Raji (cell line): ENCODE results near the gene PSMD8.

Source experiments
- POLR2A ChIP-seq: IDR thresholded peaks from 2 replicates; pipeline ENCODE4 v1.6.1; 2011; ENCODE audit warnings: low read depth, low read length, control low read depth; ENCODE audit not compliant: insufficient read depth

Gene PSMD8

GRCh38 chr19:38374332-38375097 is at the start of gene PSMD8:
PSMD8 (plus strand) TSS chr19:38374571; CDS start chr19:38374602, 31 bp downstream.
- peak; percentile 91 for TF ChIP-seq POLR2A

- TF ChIP-seq POLR2A, result no peak
These were observed 47.8 kb upstream of the PSMD8 start for GRCh38 chr19:38326591-38326990.

GRCh38 chr19:38329651-38330050 is 44.7 kb upstream of the PSMD8 start:
- no peak for TF ChIP-seq POLR2A

GRCh38 chr19:38331728-38332127 is 42.6 kb upstream of the PSMD8 start:
- no peak for TF ChIP-seq POLR2A

GRCh38 chr19:38333245-38333644 is 41.1 kb upstream of the PSMD8 start:
- TF ChIP-seq POLR2A, result no peak

GRCh38 chr19:38335949-38336637 is 38.3 kb upstream of the PSMD8 start:
- TF ChIP-seq POLR2A, result peak; percentile 61

- peak; percentile 45 for TF ChIP-seq POLR2A
These were observed 37.6 kb upstream of the PSMD8 start for GRCh38 chr19:38336638-38337359.

- TF ChIP-seq POLR2A, result no peak
These were observed 37.1 kb upstream of the PSMD8 start for GRCh38 chr19:38337360-38337653.

- no peak for TF ChIP-seq POLR2A
These were observed 33.4 kb upstream of the PSMD8 start for GRCh38 chr19:38340927-38341326.

- no peak for TF ChIP-seq POLR2A
These were observed 27.5 kb upstream of the PSMD8 start for GRCh38 chr19:38346837-38347236.

GRCh38 chr19:38350883-38351282 is 23.5 kb upstream of the PSMD8 start:
- no peak for TF ChIP-seq POLR2A

GRCh38 chr19:38351865-38352395 is 22.4 kb upstream of the PSMD8 start:
- no peak for TF ChIP-seq POLR2A

- no peak for TF ChIP-seq POLR2A
These were observed 21.8 kb upstream of the PSMD8 start for GRCh38 chr19:38352611-38353010.

- no peak for TF ChIP-seq POLR2A
These were observed 18.3 kb upstream of the PSMD8 start for GRCh38 chr19:38355728-38356725.
